H1 (cell line): ENCODE results near the gene CUL4A. TPM values are rescaled to one million over a fixed set of nuclear protein-coding genes. Genes with fewer than 3 reads are reported as not detected.

ENCODE experiments used
- CTCF ChIA-PET: fragments of 300-600 bp; sonication (Branson Sonifier 250); formaldehyde crosslinking; loops from one replicate; lab custom pipeline; 2021; ENCODE audit not compliant: partially characterized antibody; lab: Charles Lee
- POLR2A ChIA-PET: fragments of 300-600 bp; sonication (Branson Sonifier 250); formaldehyde crosslinking; loops from one replicate; lab custom pipeline; 2021; ENCODE audit warnings: inconsistent platforms; ENCODE audit not compliant: partially characterized antibody; lab: Charles Lee
- DNase-seq, 2 experiments: peaks; one replicate each; pipeline versions ENCODE4 v3.0.0 to v3.0.0-alpha.2; 2010 to 2022; ENCODE audit warnings: low spot score in 2 of 2, low read depth in 1 of 2, mixed read lengths in 1 of 2
- FAIRE-seq: peaks from 2 replicates; lab custom pipeline; 2011; peaks lifted over from hg19 to GRCh38; lab: Jason Lieb, UNC
- H2AFZ ChIP-seq: 2 replicates; pipeline ENCODE4 v1.8.1; 2012; ENCODE audit warnings: low read length, inconsistent platforms
- H2AK5ac ChIP-seq: 2 replicates; pipeline ENCODE4 v1.6.1; 2013; ENCODE audit warnings: low read depth, low read length
- H2BK120ac ChIP-seq: replicated peaks from 2 replicates; pipeline ENCODE3; 2013; ENCODE audit warnings: low read depth, low read length, inconsistent platforms
- H2BK12ac ChIP-seq: 2 replicates; pipeline ENCODE4 v1.6.1; 2013; ENCODE audit warnings: low read depth, low read length
- H2BK15ac ChIP-seq: 2 replicates; pipeline ENCODE4 v1.6.1; 2013; ENCODE audit warnings: low read length
- H2BK20ac ChIP-seq: 2 replicates; pipeline ENCODE4 v1.6.1; 2013; ENCODE audit warnings: low read length
- H2BK5ac ChIP-seq: 2 replicates; pipeline ENCODE4 v1.6.1; 2013; ENCODE audit warnings: low read depth, low read length
- H3K14ac ChIP-seq: 2 replicates; pipeline ENCODE4 v1.6.1; 2013; ENCODE audit warnings: inconsistent platforms; ENCODE audit not compliant: insufficient read length
- H3K18ac ChIP-seq: 2 replicates; pipeline ENCODE4 v1.6.1; 2013; ENCODE audit warnings: low read length; ENCODE audit errors: extremely low read depth
- H3K23ac ChIP-seq: 2 replicates; pipeline ENCODE4 v1.6.1; 2013; ENCODE audit warnings: inconsistent platforms; ENCODE audit not compliant: insufficient read length
- H3K23me2 ChIP-seq: 2 replicates; pipeline ENCODE4 v1.6.1; 2013; ENCODE audit warnings: low read depth, low read length
- H3K27ac ChIP-seq: 2 replicates; pipeline ENCODE4 v1.6.1; 2011; ENCODE audit warnings: low read depth, low read length, inconsistent platforms
- H3K27me3 ChIP-seq, 4 experiments: replicated peaks in 1 of 4; 1 replicate in 1 of 4; 2 replicates in 3 of 4; pipeline versions ENCODE4 v1.6.1 to v1.8.1; 2011 to 2013; ENCODE audit warnings: low read length in 3 of 4, mild to moderate bottlenecking in 3 of 4, inconsistent platforms in 2 of 4, mixed read lengths in 2 of 4, moderate library complexity in 1 of 4; ENCODE audit not compliant: control insufficient read depth in 3 of 4, insufficient read depth in 3 of 4; ENCODE audit errors: extremely low read depth in 1 of 4
- H3K36me3 ChIP-seq, 4 experiments: 2 replicates each; pipeline versions ENCODE4 v1.6.1 to v1.8.1; 2011 to 2013; ENCODE audit warnings: mild to moderate bottlenecking in 4 of 4, low read length in 3 of 4, moderate library complexity in 2 of 4, control low read depth in 1 of 4, inconsistent platforms in 1 of 4; ENCODE audit not compliant: insufficient read depth in 4 of 4, control insufficient read depth in 2 of 4
- H3K4ac ChIP-seq: replicated peaks from 2 replicates; pipeline ENCODE3; 2013; ENCODE audit warnings: low read length, low read depth, mixed read lengths, inconsistent platforms; ENCODE audit not compliant: insufficient read length
- H3K4me1 ChIP-seq, 4 experiments: replicated peaks in 1 of 4; 1 replicate in 1 of 4; 2 replicates in 3 of 4; pipeline versions ENCODE4 v1.6.1 to v1.8.1; 2011 to 2013; ENCODE audit warnings: low read length in 3 of 4, inconsistent platforms in 2 of 4, mixed read lengths in 1 of 4; ENCODE audit not compliant: insufficient read depth in 4 of 4, control insufficient read depth in 3 of 4
- H3K4me2 ChIP-seq, 2 experiments: 2 replicates each; pipeline versions ENCODE4 v1.6.1 to v1.8.1; 2011 to 2013; ENCODE audit warnings: low read depth in 2 of 2, low read length in 2 of 2, control low read depth in 1 of 2, inconsistent platforms in 1 of 2, mild to moderate bottlenecking in 1 of 2; ENCODE audit not compliant: insufficient read depth in 1 of 2
- H3K4me3 ChIP-seq, 4 experiments: fragments of 200-600, 300-600 bp in 1 of 4; sonication (generic), shearing (Covaris generic), sonication (Bioruptor Twin) in 1 of 4; 2 replicates each; pipeline versions ENCODE4 v1.5.1 to v1.8.1; 2011 to 2016; ENCODE audit warnings: low read length in 4 of 4, low read depth in 3 of 4, control low read depth in 2 of 4, inconsistent platforms in 2 of 4, mild to moderate bottlenecking in 2 of 4, mixed read lengths in 1 of 4, moderate library complexity in 1 of 4; ENCODE audit not compliant: insufficient read depth in 2 of 4; ENCODE audit errors: extremely low read depth in 1 of 4
- H3K56ac ChIP-seq: replicated peaks from 2 replicates; pipeline ENCODE3; 2013; ENCODE audit warnings: low read depth, mild to moderate bottlenecking, mixed read lengths, low read length, inconsistent platforms; ENCODE audit not compliant: insufficient read length
- H3K79me1 ChIP-seq: 2 replicates; pipeline ENCODE4 v1.6.1; 2013; ENCODE audit warnings: low read depth, low read length, control low read depth
- H3K79me2 ChIP-seq, 2 experiments: 2 replicates each; pipeline versions ENCODE4 v1.6.1 to v1.8.1; 2012 to 2013; ENCODE audit warnings: low read length in 2 of 2, mild to moderate bottlenecking in 2 of 2, inconsistent platforms in 1 of 2; ENCODE audit not compliant: insufficient read depth in 2 of 2, control insufficient read depth in 1 of 2
- H3K9ac ChIP-seq, 4 experiments: replicated peaks in 1 of 4; 1 replicate in 1 of 4; 2 replicates in 3 of 4; pipeline versions ENCODE4 v1.6.1 to v1.8.1; 2011 to 2013; ENCODE audit warnings: low read depth in 3 of 4, low read length in 3 of 4, control low read depth in 2 of 4, mild to moderate bottlenecking in 2 of 4, moderate library complexity in 2 of 4, inconsistent platforms in 1 of 4; ENCODE audit errors: extremely low read depth in 1 of 4
- H3K9me3 ChIP-seq, 2 experiments: 2 replicates each; pipeline versions ENCODE4 v1.6.1 to v1.8.1; 2012 to 2013; ENCODE audit warnings: mild to moderate bottlenecking in 2 of 2, moderate library complexity in 2 of 2, control low read depth in 1 of 2, inconsistent platforms in 1 of 2, low read depth in 1 of 2, low read length in 1 of 2, mixed read lengths in 1 of 2; ENCODE audit not compliant: insufficient read depth in 2 of 2
- H4K20me1 ChIP-seq, 2 experiments: replicated peaks in 1 of 2; 2 replicates each; pipeline versions ENCODE3 to v1.8.1; 2011 to 2013; ENCODE audit warnings: inconsistent platforms in 2 of 2, low read length in 2 of 2, mild to moderate bottlenecking in 1 of 2; ENCODE audit not compliant: insufficient read depth in 2 of 2, control insufficient read depth in 1 of 2
- H4K5ac ChIP-seq: 2 replicates; pipeline ENCODE4 v1.6.1; 2013; ENCODE audit warnings: low read length, low read depth, mixed read lengths, inconsistent platforms; ENCODE audit not compliant: insufficient read length
- H4K8ac ChIP-seq: 2 replicates; pipeline ENCODE4 v1.8.0; 2013; ENCODE audit warnings: mild to moderate bottlenecking, moderate library complexity, low read length, inconsistent platforms; ENCODE audit not compliant: insufficient read depth; ENCODE audit errors: extremely low read depth
- H4K91ac ChIP-seq: replicated peaks from 2 replicates; pipeline ENCODE3; 2013; ENCODE audit warnings: low read length, mixed read lengths, inconsistent platforms; ENCODE audit not compliant: insufficient read length
- CBX5 ChIP-seq: fragments of 300-800, 300-1000 bp; sonication (generic); IDR thresholded peaks from 2 replicates; pipeline ENCODE4 v1.7.1; 2016; ENCODE audit warnings: antibody characterized with exemption, low read length, low read depth
- CBX8 ChIP-seq: fragments of 300-800, 300-1000 bp; sonication (generic); IDR thresholded peaks from 2 replicates; pipeline ENCODE4 v1.7.1; 2016; ENCODE audit warnings: low read depth, low read length, borderline replicate concordance
- CHD1 ChIP-seq: IDR thresholded peaks from 2 replicates; pipeline ENCODE4 v1.6.1; 2012; ENCODE audit warnings: low read depth, low read length, improper control_type of control experiment
- CTBP2 ChIP-seq: IDR thresholded peaks from 2 replicates; pipeline ENCODE4 v1.7.0; 2011; ENCODE audit warnings: borderline replicate concordance, mild to moderate bottlenecking, moderate library complexity, mixed read lengths, low read length; ENCODE audit not compliant: insufficient read depth, insufficient read length
- EGR1 ChIP-seq: IDR thresholded peaks from 2 replicates; pipeline ENCODE4 v1.6.1; 2011; ENCODE audit warnings: low read depth, low read length, borderline replicate concordance
- KDM5A ChIP-seq: fragments of 200-600 bp; IDR thresholded peaks from 2 replicates; pipeline ENCODE4 v1.7.1; 2012; ENCODE audit warnings: mild to moderate bottlenecking, low read length, inconsistent platforms, mixed read lengths
- RAD21 ChIP-seq, 2 experiments: IDR thresholded peaks in 1 of 2; conservative IDR thresholded peaks in 1 of 2; 2 replicates each; pipeline ENCODE4 v1.6.1; 2011; ENCODE audit warnings: low read depth in 2 of 2, low read length in 2 of 2, improper control_type of control experiment in 1 of 2, inconsistent platforms in 1 of 2, mild to moderate bottlenecking in 1 of 2, moderate library complexity in 1 of 2
- SIX5 ChIP-seq: IDR thresholded peaks from 2 replicates; pipeline ENCODE4 v1.6.1; 2011; ENCODE audit warnings: mild to moderate bottlenecking, low read depth, low read length
- SRF ChIP-seq: IDR thresholded peaks from 2 replicates; pipeline ENCODE4 v1.6.1; 2011; ENCODE audit warnings: mild to moderate bottlenecking, low read depth, low read length, moderate library complexity
- TAF1 ChIP-seq: IDR thresholded peaks from 2 replicates; pipeline ENCODE4 v1.6.1; 2011; ENCODE audit warnings: mild to moderate bottlenecking, low read depth, low read length
- TAF7 ChIP-seq: optimal IDR thresholded peaks from 2 replicates; pipeline ENCODE3; 2011; ENCODE audit warnings: low read depth, mild to moderate bottlenecking, inconsistent platforms, low read length, moderate library complexity, borderline replicate concordance
- WGBS, 2 experiments: shearing (Covaris generic) in 1 of 2; methylation state at CpG; one replicate each; pipeline versions ENCODE4 v1.1.6 to v1.1.7; 2013 to 2015; ENCODE audit warnings: low lambda C conversion rate in 2 of 2, mixed read lengths in 2 of 2, inconsistent platforms in 1 of 2, low coverage in 1 of 2, missing lambda C conversion rate in 1 of 2; ENCODE audit not compliant: insufficient replicate concordance in 2 of 2, insufficient coverage in 1 of 2, insufficient read length in 1 of 2; ENCODE audit errors: extremely low coverage in 1 of 2, missing lambda C conversion rate in 1 of 2; 5-methylcytosine and 5-hydroxymethylcytosine counted together
- polyA plus RNA-seq, 7 experiments: library from polyadenylated mRNA; depleted of rRNA in 3 of 7; stranded (reverse) in 5 of 7; unstranded in 2 of 7; fragments of >200 nt in 5 of 7; fragments of 200-250 nt in 2 of 7; gene quantifications; 1 replicate in 5 of 7; 2 replicates in 1 of 7; 4 replicates in 1 of 7; pipeline versions ENCODE4 v1.2.1 to v1.2.3, GENCODE V29; 2011 to 2013; ENCODE audit warnings: missing spikeins in 2 of 7, mixed read lengths in 2 of 7
- total RNA-seq: library from RNA; stranded (reverse); fragmentation: NEBNext Ultra II Directional; extraction: Animal tissue kit (Norgen Biotek cat#: 25700); gene quantifications from 2 replicates; pipeline ENCODE4 v1.2.1, GENCODE V29; 2021

Gene CUL4A
- total and polyA plus RNA-seq, 2 of the 8 experiments (the other 6 are each of a cell fraction or from before 2014, with no cell fraction given), result 54.7 to 101 TPM

- Histone ChIP-seq H4K20me1 (peaks cover 12 to 28% of the 10 kb centered on the region in 2 experiments), H2BK5ac (no peak overlapping the region; the same call in 1 of the 2 replicates), H2BK15ac (no peak overlapping the region), H4K8ac (no peak overlapping the region), H2BK20ac (no peak overlapping the region), H3K36me3 (peaks cover 6 to 50% (median 21%) of the 10 kb centered on the region in 4 experiments; a peak in 6 of 8 replicates), H3K14ac (no peak overlapping the region), H3K23ac (no peak overlapping the region), H4K91ac (no peak overlapping the region), H3K79me2 (peaks cover 29 to 97% of the 10 kb centered on the region in 2 experiments), H3K27me3 (no peaks in the 10 kb centered on the region), H3K56ac (no peak overlapping the region), H3K4ac (no peak overlapping the region), H2BK12ac (no peak overlapping the region), H3K4me2 (no peak overlapping the region), H3K79me1 (peaks cover 26% of the 10 kb centered on the region), H2BK120ac (no peak overlapping the region), H2AFZ (no peak overlapping the region), H4K5ac (no peak overlapping the region), H3K9me3 (no peaks in the 10 kb centered on the region), H2AK5ac (no peak overlapping the region), H3K27ac (no peak overlapping the region), H3K4me1 (peaks cover 0 to 17% (median 11%) of the 10 kb centered on the region in 4 experiments; a peak in 6 of 7 replicates), H3K9ac (peak overlapping the region in 2 of 4 experiments; percentile 9 to 37; a peak in 2 of 7 replicates), H3K18ac (no peak overlapping the region), H3K23me2 (no peaks in the 10 kb centered on the region), H3K4me3 (no peak overlapping the region)
- DNase-seq, result no peak
- FAIRE-seq, result no peak
- POLR2A ChIA-PET, result interaction anchor here (2.7 to 3.6 kb wide), 2 partner anchors 9 to 10 kb away, joined by 10 to 26 read pairs; partner anchors contain the start of genes CUL4A and PCID2
- WGBS, 2 experiments, result 95% methylated on average over 14 of the region's 14 CpGs; no CpG with 5 or more reads in 1 of the 2 experiments
- CTCF ChIA-PET, result interaction anchor here (1.0 to 1.4 kb wide), 4 partner anchors 10 to 133 kb away, joined by 3 to 4 read pairs (median 3); partner anchors contain the start of gene CUL4A
- TF ChIP-seq TAF7 (no peak), CTBP2 (no peak), CHD1 (no peak), EGR1 (no peak), SRF (no peak), RAD21 (IDR thresholded peaks at IDR 0.05 in 1 of 2, conservative IDR thresholded peaks at IDR 0.05 in 1 of 2; ENCODE audit: low read depth in 2 of 2, low read length in 2 of 2) (no peak), TAF1 (no peak), CBX5 (no peak), SIX5 (no peak), CBX8 (no peak), KDM5A (no peak)
Measured at GRCh38 chr13:113219256-113219940, 10.0 kb downstream of the CUL4A start.
